Osteocyte (in vitro differentiated cells): ENCODE measurements around the gene PLA2G2A. TPM values are rescaled to one million over a fixed set of nuclear protein-coding genes. Genes with fewer than 3 reads are reported as not detected.
"Not testable (repeated sequence)": the region's sequence is repeated elsewhere in the genome, so short reads cannot be mapped to it uniquely, and the experiment has no call there.

Source experiments
- DNase-seq: peaks from one replicate; pipeline ENCODE4 v3.0.0; 2021; ENCODE audit warnings: mixed read lengths; ENCODE audit not compliant: unreplicated experiment; ENCODE audit errors: extremely low spot score
- H3K27ac Mint-ChIP-seq: one replicate; pipeline ENCODE4 v1.8.0; 2021; ENCODE audit warnings: mild to moderate bottlenecking, mixed read lengths; ENCODE audit not compliant: unreplicated experiment
- H3K27me3 Mint-ChIP-seq: one replicate; pipeline ENCODE4 v1.8.0; 2021; ENCODE audit warnings: mixed read lengths; ENCODE audit not compliant: unreplicated experiment
- H3K36me3 Mint-ChIP-seq: one replicate; pipeline ENCODE4 v1.8.0; 2021; ENCODE audit warnings: mixed read lengths; ENCODE audit not compliant: unreplicated experiment
- H3K4me1 Mint-ChIP-seq: one replicate; pipeline ENCODE4 v1.8.0; 2021; ENCODE audit warnings: mixed read lengths; ENCODE audit not compliant: unreplicated experiment
- H3K4me3 Mint-ChIP-seq: one replicate; pipeline ENCODE4 v1.8.0; 2021; ENCODE audit warnings: mild to moderate bottlenecking, moderate library complexity, mixed read lengths; ENCODE audit not compliant: unreplicated experiment
- H3K9me3 Mint-ChIP-seq: one replicate; pipeline ENCODE4 v1.8.0; 2021; ENCODE audit warnings: mixed read lengths; ENCODE audit not compliant: unreplicated experiment
- total RNA-seq: library from RNA; stranded (reverse); gene quantifications from 2 replicates; pipeline ENCODE4 v1.2.1, GENCODE V29; 2021
- TF ChIP-seq, protein P1 (sequence below): fragments of 200-600 bp; sonication (generic); IDR thresholded peaks from 2 replicates; pipeline ENCODE4 v1.5.0; 2021; ENCODE audit warnings: antibody characterized with exemption, mild to moderate bottlenecking, moderate library complexity

Gene PLA2G2A
- total RNA-seq, 1 donor from 2014 or later, result not detected

DNA sequence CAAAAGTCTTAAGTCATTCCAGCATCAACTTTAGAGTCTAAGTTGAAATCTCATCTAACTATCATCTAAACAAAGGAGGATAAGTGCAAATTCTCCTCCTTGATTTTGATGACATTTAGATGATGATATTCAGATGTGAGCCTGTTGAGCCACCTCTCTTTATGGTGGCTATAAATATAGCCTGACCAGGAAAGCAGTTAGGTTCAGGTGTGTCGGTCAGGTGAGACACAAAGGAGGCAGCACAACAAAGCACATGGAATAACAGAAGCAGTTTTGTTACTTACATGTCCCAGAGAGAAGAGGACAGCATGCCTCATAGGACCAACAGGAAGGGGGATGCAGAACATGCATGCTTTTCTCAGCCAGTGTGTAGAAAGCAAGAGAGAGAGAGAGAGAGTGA is 30.6 kb upstream of the PLA2G2A start:
- H3K4me3 Mint-ChIP-seq, result no peak overlapping the region
- peaks cover 4% of the 10 kb centered on the region for H3K27me3 Mint-ChIP-seq
- TF ChIP-seq, protein P1, sequence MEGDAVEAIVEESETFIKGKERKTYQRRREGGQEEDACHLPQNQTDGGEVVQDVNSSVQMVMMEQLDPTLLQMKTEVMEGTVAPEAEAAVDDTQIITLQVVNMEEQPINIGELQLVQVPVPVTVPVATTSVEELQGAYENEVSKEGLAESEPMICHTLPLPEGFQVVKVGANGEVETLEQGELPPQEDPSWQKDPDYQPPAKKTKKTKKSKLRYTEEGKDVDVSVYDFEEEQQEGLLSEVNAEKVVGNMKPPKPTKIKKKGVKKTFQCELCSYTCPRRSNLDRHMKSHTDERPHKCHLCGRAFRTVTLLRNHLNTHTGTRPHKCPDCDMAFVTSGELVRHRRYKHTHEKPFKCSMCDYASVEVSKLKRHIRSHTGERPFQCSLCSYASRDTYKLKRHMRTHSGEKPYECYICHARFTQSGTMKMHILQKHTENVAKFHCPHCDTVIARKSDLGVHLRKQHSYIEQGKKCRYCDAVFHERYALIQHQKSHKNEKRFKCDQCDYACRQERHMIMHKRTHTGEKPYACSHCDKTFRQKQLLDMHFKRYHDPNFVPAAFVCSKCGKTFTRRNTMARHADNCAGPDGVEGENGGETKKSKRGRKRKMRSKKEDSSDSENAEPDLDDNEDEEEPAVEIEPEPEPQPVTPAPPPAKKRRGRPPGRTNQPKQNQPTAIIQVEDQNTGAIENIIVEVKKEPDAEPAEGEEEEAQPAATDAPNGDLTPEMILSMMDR, result no peak
- no peak for DNase-seq
- H3K9me3 Mint-ChIP-seq, result peaks cover 10% of the 10 kb centered on the region
- H3K36me3 Mint-ChIP-seq, result no peaks in the 10 kb centered on the region
- H3K27ac Mint-ChIP-seq, result no peak overlapping the region
- no peaks in the 10 kb centered on the region for H3K4me1 Mint-ChIP-seq

DNA sequence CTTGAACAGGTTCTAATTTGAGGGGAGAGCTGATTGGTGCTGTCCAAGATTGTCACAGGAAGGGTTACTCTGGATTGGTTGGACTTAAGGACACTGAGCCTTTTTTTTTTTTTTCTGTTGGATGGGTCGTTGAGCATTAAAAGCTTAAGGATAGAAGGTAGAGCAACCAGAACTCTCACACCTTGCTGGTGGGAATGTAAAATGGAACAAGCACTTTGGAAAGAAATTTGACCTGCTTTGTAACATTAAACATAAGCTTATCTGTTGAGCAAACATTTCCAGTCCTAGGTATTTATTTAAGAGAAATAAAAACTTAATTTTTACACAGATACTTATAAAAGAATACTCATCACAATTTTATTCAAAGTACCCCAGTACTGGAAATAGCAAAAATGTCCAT is 29.8 kb upstream of the PLA2G2A start:
- no peak overlapping the region for H3K4me3 Mint-ChIP-seq
- peaks cover 7% of the 10 kb centered on the region for H3K9me3 Mint-ChIP-seq
- H3K27me3 Mint-ChIP-seq, result peaks cover 4% of the 10 kb centered on the region
- H3K36me3 Mint-ChIP-seq, result no peaks in the 10 kb centered on the region
- no peak for DNase-seq
- no peak overlapping the region for H3K27ac Mint-ChIP-seq
- no peaks in the 10 kb centered on the region for H3K4me1 Mint-ChIP-seq
- TF ChIP-seq, protein P1, result no peak

DNA sequence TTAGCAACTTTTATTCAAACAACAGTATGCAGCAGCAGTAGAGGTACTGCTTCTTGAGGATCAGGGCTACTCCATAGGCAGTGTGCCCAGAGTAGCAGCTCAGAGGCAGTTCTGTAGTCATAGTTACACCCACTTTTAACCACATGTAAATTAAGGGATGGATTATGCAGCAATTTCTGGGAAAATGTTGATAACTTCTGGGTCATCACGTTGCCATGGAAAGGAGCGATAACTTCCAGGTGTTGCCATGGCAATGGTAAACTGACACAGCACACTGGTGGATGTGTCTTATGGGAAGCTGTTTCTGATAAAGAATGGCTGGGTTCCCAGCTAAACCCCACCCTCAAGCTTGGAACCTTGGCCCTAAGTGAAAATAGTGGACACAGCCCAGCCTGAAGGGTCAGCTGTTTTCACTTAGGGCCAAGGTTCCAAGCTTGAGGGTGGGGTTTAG is 29.0 kb upstream of the PLA2G2A start:
- Mint-ChIP-seq H3K27me3 (peaks cover 6% of the 10 kb centered on the region), H3K36me3 (no peaks in the 10 kb centered on the region), H3K27ac (no peak overlapping the region), H3K9me3 (peaks cover 4% of the 10 kb centered on the region), H3K4me3 (no peak overlapping the region), H3K4me1 (no peaks in the 10 kb centered on the region)
- TF ChIP-seq, protein P1, result no peak
- no peak for DNase-seq

DNA sequence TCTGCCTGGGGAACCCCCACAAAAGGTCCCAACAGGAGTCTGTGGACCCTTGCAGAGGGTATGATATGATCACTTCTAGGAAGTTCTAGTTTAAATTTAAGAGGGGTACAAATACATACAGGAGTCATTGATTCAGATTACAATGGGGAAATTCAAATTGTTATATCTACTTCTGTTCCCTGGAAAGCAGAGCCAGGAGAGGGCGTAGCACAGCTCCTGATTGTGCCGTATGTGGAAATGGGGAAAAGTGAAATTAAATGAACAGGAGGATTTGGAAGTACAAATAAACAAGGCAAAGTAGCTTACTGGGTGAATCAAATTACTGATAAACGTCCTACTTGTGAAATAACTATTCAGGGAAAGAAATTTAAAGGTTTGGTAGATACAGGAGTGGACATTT is 19.4 kb upstream of the PLA2G2A start:
- H3K4me1 Mint-ChIP-seq, DNase-seq, H3K27ac Mint-ChIP-seq, H3K4me3 Mint-ChIP-seq, H3K36me3 Mint-ChIP-seq, H3K9me3 Mint-ChIP-seq: not testable (repeated sequence)
- peaks cover 20% of the 10 kb centered on the region for H3K27me3 Mint-ChIP-seq

DNA sequence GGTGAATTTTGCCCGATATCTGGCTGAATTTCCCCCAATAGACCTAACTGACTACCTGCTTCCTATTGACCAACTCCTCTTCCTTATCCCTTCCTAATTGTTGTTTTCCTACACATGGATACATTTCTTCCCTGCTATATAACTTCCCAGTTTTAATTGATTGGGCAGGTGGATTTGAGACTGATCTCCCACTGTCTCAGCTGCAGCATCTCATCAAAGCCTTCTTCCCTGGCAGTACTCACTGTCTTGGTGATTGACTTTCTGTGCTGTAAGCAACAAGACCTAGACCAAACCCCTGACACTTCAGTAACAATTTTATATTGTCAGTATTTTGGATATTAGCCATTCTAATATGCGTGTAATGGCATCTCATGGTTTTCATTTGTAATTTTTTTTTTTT is 11.3 kb upstream of the PLA2G2A start:
- TF ChIP-seq, protein P1, result no peak
- Mint-ChIP-seq H3K4me1 (no peaks in the 10 kb centered on the region), H3K9me3 (no peaks in the 10 kb centered on the region), H3K27ac (no peak overlapping the region), H3K36me3 (no peaks in the 10 kb centered on the region), H3K27me3 (peaks cover 53% of the 10 kb centered on the region), H3K4me3 (no peak overlapping the region)
- no peak for DNase-seq

DNA sequence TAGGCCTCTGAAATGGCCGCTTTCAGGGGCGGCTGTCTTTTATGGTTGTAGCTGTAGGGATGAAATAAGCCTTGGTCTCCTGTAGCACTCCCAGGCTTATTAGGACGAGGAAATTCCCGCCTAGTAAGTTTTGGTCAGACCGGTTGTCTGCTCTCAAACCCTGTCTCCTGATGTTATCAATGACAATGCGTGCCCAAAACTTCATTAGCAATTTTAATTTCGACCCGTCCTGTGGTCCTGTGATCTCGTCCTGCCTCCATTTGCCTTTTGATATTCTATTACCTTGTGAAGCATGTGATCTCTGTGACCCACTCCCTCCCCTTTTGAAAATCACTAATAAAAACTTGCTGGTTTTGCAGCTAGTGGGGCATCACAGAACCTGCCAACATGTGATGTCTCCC is 10.8 kb upstream of the PLA2G2A start:
- H3K4me1 Mint-ChIP-seq, DNase-seq, H3K9me3 Mint-ChIP-seq, H3K27ac Mint-ChIP-seq, H3K4me3 Mint-ChIP-seq, H3K36me3 Mint-ChIP-seq: not testable (repeated sequence)
- peaks cover 53% of the 10 kb centered on the region for H3K27me3 Mint-ChIP-seq
